Posterior vena cava (tissue), 2 donors: Measurements from ENCODE around the gene MICAL1. TPM values are rescaled to one million over a fixed set of nuclear protein-coding genes. Genes with fewer than 3 reads are reported as not detected.

Experiments
- DNase-seq: peaks from one replicate; pipeline ENCODE4 v3.0.0-alpha.2; 2020; ENCODE audit warnings: low spot score
- intact Hi-C, 2 donors: fragments of 100-400 bp; cut with DNase I; formaldehyde crosslinking; loops; one replicate each; pipeline versions ENCODE4 v1.14.1 to v1.14.2; 2022 to 2023
- total RNA-seq, 2 donors: library from RNA; stranded (reverse); fragmentation: NEBNext Ultra II Directional; extraction: Animal tissue kit (Norgen Biotek cat#: 25700); gene quantifications; one replicate each; pipeline ENCODE4 v1.2.1, GENCODE V29; 2021
- donor health status: DM: yes; HTN: yes; CAD: no.
- donor health status: DM: yes; HTN: yes; CAD: no.

The MICAL1 gene
- total RNA-seq, 2 donors from 2014 or later = 53.0 to 53.2 TPM

- no peak for DNase-seq
- intact Hi-C loops = no loop called here
Measured at GRCh38 chr6:109446072-109446471, 9.5 kb downstream of the MICAL1 start.

DNA sequence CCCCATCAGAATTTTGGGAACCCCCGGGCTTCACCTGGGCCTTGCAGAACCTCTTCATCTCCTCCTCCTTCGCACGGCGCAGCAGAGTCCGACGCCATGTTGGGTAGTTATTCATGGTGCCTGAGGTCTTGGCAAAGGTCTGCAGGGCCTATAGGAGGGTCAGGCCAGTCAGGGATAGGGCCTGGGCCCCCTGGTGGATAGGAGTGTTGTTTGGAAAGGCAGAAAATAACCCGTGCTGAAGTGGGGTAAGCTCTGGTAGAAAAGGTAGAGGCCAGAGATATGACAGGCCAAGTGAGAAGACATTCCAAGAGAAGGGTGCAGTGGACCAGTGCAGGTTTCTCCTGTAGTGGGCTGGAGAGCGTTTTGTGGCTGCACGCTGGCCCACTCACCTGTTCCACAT lies 10.2 kb downstream of the MICAL1 start:
- no peak for DNase-seq
- intact Hi-C loops = no loop called here

GRCh38 chr6:109443425-109443950 lies 12.1 kb downstream of the MICAL1 start:
- intact Hi-C loops = no loop called here
- DNase-seq = no peak

DNA sequence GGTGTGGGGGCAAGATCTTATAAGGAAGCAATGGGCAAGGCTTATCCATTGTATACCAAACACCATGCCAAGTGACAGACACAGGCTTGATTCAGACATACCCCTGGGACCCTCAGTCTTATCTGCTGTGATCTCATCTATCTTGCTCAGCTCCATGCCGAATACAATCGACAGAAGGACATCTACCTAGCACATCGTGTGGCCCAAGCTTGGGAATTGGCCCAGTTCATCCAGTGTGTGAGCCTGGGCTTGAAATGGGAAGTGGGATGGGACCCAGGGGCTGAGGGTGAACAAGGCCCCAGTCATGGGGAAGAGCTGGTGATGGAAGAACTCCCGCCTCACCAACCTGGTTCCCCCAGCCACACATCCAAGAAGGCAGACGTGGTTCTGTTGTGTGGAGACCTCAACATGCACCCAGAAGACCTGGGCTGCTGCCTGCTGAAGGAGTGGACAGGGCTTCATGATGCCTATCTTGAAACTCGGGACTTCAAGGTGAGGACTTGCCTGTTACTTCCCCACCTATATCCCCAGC lies 13.1 kb downstream of the MICAL1 start:
- intact Hi-C loops = no loop called here
- no peak for DNase-seq

- intact Hi-C loops = no loop called here
- DNase-seq = no peak
Measured at GRCh38 chr6:109441069-109441816, 14.3 kb downstream of the MICAL1 start.

- DNase-seq = peak; percentile 97
- intact Hi-C loops = no loop called here
Measured at GRCh38 chr6:109440331-109441068, 15.1 kb downstream of the MICAL1 start, which contains the start of the genes PPIL6 and SMPD2. Gene PPIL6 (minus strand): TSS chr6:109440628. CDS start chr6:109440590, 38 bp downstream. Gene SMPD2 (plus strand): TSS chr6:109440724. CDS start chr6:109441122, 398 bp downstream.

DNA sequence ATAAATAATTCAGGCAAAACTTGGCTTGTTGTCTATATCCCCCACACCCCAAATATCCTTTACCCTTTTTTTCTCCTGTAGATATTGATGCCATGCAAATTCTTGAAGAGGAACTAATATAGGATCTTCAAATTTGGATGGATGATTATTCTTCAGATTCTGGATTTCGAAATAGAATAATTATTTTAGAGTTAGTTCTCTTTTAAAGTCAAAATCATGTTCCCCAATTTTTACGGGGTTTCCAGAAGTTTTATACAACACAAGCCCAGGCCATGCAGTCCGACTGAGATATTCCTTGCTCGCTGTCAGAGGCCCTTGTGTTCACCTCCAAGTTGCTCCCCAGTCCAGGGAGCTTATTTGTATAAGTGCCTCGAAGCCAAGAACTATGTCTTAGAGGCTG lies 19.5 kb downstream of the MICAL1 start:
- intact Hi-C loops = no loop called here
- no peak for DNase-seq

DNA sequence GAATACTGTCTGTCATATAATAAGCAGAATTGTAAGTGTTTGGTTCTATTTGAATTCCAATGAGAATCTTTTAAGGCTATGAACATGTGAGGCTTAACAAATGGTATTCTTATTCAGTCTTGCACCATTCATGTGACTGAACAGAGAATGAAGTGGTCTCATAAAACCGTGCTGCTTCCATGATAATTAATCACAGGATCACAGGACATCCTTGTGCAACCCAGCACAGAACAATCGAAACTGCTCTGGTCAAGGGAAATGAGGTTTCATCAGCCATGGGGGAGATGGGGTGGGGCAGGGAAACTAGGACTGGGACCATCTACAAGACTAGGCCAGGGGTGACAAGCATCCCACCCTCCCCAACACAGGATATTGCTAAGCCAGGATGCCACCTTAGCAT lies 21.1 kb downstream of the MICAL1 start:
- intact Hi-C loops = no loop called here
- no peak for DNase-seq

DNA sequence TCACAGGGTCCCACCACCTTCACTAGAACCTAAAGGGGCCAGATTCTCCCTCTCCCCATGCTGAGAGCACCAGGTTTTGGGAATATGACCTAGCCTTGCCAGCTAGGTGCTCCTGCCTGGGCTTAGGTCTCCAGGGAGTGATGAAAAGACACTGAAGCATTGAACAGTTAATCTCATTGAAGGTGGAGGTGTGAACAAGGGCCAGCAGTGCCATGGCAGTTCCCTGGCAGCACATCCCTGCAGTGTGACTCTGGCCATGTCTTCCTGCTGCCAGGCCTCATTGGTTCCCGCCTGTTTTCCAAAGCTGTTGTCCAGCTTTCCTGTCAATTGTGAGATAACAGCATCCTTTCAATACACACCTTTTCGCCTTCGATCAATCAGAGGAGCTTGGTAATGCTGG lies 26.1 kb downstream of the MICAL1 start:
- no peak for DNase-seq
- intact Hi-C loops = no loop called here

- intact Hi-C loops = no loop called here
- DNase-seq = no peak
Measured at GRCh38 chr6:109428889-109429477, 26.6 kb downstream of the MICAL1 start.

GRCh38 chr6:109424946-109425345 lies 30.6 kb downstream of the MICAL1 start:
- intact Hi-C loops = no loop called here
- no peak for DNase-seq

- intact Hi-C loops = no loop called here
- no peak for DNase-seq
Measured at GRCh38 chr6:109421184-109421583, 34.4 kb downstream of the MICAL1 start.

DNA sequence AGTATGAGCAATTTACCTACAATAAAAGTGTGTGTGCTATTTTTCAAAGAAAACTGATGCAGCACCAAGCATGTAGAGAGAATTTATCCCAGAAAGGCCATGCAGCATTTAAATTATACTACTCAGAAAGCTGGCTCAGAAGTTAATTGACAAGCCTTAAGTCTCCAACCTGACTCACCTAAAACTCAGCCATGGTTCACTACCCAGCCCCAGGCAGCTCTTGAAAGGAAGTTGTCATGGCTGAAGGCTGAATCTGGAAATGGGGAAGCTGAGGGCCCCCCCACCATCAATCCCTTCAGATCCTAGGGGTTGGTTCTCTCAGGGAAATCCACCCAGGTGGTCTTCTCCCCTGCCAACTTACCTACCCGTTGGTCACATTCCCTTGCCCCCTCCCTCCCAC lies 34.8 kb downstream of the MICAL1 start:
- DNase-seq = no peak
- intact Hi-C loops = no loop called here

DNA sequence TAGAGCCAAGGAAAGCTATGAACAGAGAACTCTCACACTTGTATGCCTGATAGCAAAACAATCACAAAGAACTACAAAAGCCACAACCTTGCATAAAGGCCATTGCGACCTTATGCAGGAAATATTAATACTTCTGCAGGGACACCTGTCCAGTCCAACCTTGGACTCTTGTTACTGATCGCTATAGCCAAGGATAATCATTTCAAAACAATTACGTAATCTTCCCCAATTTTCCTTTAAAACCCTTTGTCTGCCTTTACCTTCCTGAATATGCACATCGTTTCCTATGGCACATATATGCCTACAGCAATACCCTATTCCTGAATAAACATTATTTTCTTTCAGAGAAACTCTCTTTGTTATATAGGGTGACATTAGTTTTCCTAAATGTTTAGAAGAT lies 37.9 kb downstream of the MICAL1 start:
- intact Hi-C loops = no loop called here
- no peak for DNase-seq

DNA sequence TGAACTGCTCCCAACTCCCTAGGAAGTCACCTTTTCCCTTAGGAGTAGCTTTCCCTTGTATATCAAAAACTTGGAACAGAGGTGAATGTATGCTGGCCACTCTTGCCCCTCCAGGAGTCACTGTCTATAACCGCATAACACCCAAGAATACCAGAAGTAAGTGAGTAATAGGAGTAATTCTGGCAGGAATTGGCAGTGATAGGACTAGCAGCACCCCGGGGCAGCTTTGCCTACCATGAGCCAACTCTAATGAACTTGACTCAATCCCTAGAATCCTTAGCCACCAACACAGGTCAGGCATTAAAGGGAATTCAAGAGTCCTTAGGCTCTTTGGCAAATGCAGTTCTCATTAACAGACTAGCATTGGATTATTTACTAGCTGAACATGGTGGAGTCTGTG lies 44.5 kb downstream of the MICAL1 start:
- intact Hi-C loops = no loop called here
- no peak for DNase-seq

DNA sequence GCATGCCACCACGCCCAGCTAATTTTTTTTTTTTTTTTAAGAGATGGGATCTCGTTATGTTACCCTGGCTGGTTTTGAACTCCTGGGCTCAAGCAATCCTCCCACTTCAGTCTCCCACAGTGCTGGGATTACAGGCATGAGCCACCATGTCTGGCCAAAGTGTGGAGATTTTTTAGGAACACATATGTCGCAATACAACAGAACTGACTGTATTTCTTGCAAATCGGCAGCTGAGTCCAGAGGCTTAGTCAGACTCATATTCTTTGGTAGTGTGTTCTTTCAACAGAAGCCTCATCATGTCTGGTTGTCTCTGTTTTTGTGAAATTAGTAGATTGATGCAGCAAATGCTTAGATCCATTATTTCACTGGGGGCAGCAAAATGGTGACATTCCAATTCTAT lies 49.4 kb downstream of the MICAL1 start:
- intact Hi-C loops = no loop called here
- DNase-seq = no peak

GRCh38 chr6:109397020-109397419 lies 58.6 kb downstream of the MICAL1 start:
- intact Hi-C loops = no loop called here
- DNase-seq = no peak

- intact Hi-C loops = no loop called here
Measured at GRCh38 chr6:109396046-109396718, 59.4 kb downstream of the MICAL1 start.

More at GRCh38 chr6:109396046-109396718, 59.4 kb downstream of the MICAL1 start:
- no peak for DNase-seq
